Peyer's patch (tissue), 4 donors: ENCODE data around the gene RAB8B. TPM values are rescaled to one million over a fixed set of nuclear protein-coding genes. Genes with fewer than 3 reads are reported as not detected.

ENCODE experiments used
- DNase-seq, 3 donors: peaks; one replicate each; pipeline ENCODE4 v3.0.0-alpha.2; 2017 to 2019
- H3K27ac ChIP-seq, 4 donors: fragments of 200-600 bp; sonication (generic); one replicate each; pipeline ENCODE4 v1.5.1; 2016 to 2019
- H3K27me3 ChIP-seq, 2 donors: fragments of 200-600 bp; sonication (generic); one replicate each; pipeline ENCODE4 v1.5.1; 2019
- H3K36me3 ChIP-seq, 3 donors: fragments of 200-600 bp; sonication (generic); one replicate each; pipeline ENCODE4 v1.5.1; 2016 to 2019
- H3K4me1 ChIP-seq, 4 donors: fragments of 200-600 bp; sonication (generic); one replicate each; pipeline ENCODE4 v1.5.1; 2016 to 2019
- H3K4me3 ChIP-seq, 4 donors: fragments of 200-600 bp; sonication (generic); 1 replicate in 3 of 4; 2 replicates in 1 of 4; pipeline ENCODE4 v1.5.1; 2016 to 2019; ENCODE audit warnings: mild to moderate bottlenecking in 1 of 4
- H3K9me3 ChIP-seq, 4 donors: fragments of 200-600 bp; sonication (generic); one replicate each; pipeline ENCODE4 v1.5.1; 2016 to 2019; ENCODE audit warnings: mild to moderate bottlenecking in 1 of 4
- CTCF ChIP-seq, 6 experiments: fragments of 450-650 bp in 4 of 6; fragments of 200-600 bp in 2 of 6; sonication (generic) in 1 of 6; IDR thresholded peaks; one replicate each; pipeline ENCODE4 v1.5.1; 2017 to 2019; ENCODE audit warnings: antibody characterized with exemption in 6 of 6, mild to moderate bottlenecking in 3 of 6, moderate library complexity in 1 of 6
- POLR2A ChIP-seq, 2 donors: fragments of 450-650 bp; IDR thresholded peaks; one replicate each; pipeline ENCODE4 v1.5.1; 2017; ENCODE audit warnings: antibody characterized with exemption in 2 of 2, mild to moderate bottlenecking in 2 of 2, moderate library complexity in 2 of 2
- total RNA-seq, 4 donors: library from RNA; depleted of rRNA; stranded (reverse); fragments of >200 nt; gene quantifications; one replicate each; pipeline ENCODE4 v1.1.0, GENCODE V29; 2016

Gene RAB8B
- total RNA-seq, 4 donors from 2014 or later: 11.7 to 35.5 (median 25.3) TPM

GRCh38 chr15:63172376-63172775, 17.0 kb upstream of the RAB8B start:
- Histone ChIP-seq H3K9me3 (no peaks in the 10 kb centered on the region), H3K4me3 (no peak overlapping the region), H3K27me3 (no peaks in the 10 kb centered on the region), H3K4me1 (no peaks in the 10 kb centered on the region), H3K27ac (no peak overlapping the region), H3K36me3 (no peaks in the 10 kb centered on the region)
- DNase-seq: no peak
- no peak for TF ChIP-seq POLR2A (IDR thresholded peaks at IDR 0.05)
- no peak for TF ChIP-seq CTCF (IDR thresholded peaks at IDR 0.05)

- TF ChIP-seq CTCF (IDR thresholded peaks at IDR 0.05) (no peak), POLR2A (IDR thresholded peaks at IDR 0.05) (no peak)
- H3K9me3 ChIP-seq: no peaks in the 10 kb centered on the region
- H3K4me3 ChIP-seq: no peak overlapping the region
- H3K4me1 ChIP-seq: no peaks in the 10 kb centered on the region
- no peaks in the 10 kb centered on the region for H3K36me3 ChIP-seq
- no peaks in the 10 kb centered on the region for H3K27me3 ChIP-seq
- H3K27ac ChIP-seq: no peak overlapping the region
- no peak for DNase-seq
Observed at GRCh38 chr15:63172851-63173451, 16.5 kb upstream of the RAB8B start.

- Histone ChIP-seq H3K27me3 (no peaks in the 10 kb centered on the region), H3K27ac (no peak overlapping the region), H3K4me1 (no peaks in the 10 kb centered on the region), H3K36me3 (no peaks in the 10 kb centered on the region), H3K9me3 (no peaks in the 10 kb centered on the region), H3K4me3 (no peak overlapping the region)
- DNase-seq: no peak
- TF ChIP-seq CTCF (IDR thresholded peaks at IDR 0.05) (no peak), POLR2A (IDR thresholded peaks at IDR 0.05) (no peak)
Observed at GRCh38 chr15:63176302-63176701, 13.1 kb upstream of the RAB8B start.

- DNase-seq: no peak
- no peaks in the 10 kb centered on the region for H3K9me3 ChIP-seq
- no peak overlapping the region for H3K27ac ChIP-seq
- H3K27me3 ChIP-seq: no peaks in the 10 kb centered on the region
- H3K36me3 ChIP-seq: no peaks in the 10 kb centered on the region
- no peak overlapping the region for H3K4me3 ChIP-seq
- H3K4me1 ChIP-seq: no peaks in the 10 kb centered on the region
- TF ChIP-seq POLR2A (IDR thresholded peaks at IDR 0.05): no peak
- TF ChIP-seq CTCF (IDR thresholded peaks at IDR 0.05): no peak
Observed at GRCh38 chr15:63178034-63178433, 11.4 kb upstream of the RAB8B start.

GRCh38 chr15:63180746-63181145, 8.7 kb upstream of the RAB8B start:
- Histone ChIP-seq H3K27me3 (no peaks in the 10 kb centered on the region), H3K36me3 (no peaks in the 10 kb centered on the region), H3K27ac (no peak overlapping the region), H3K4me1 (no peaks in the 10 kb centered on the region), H3K4me3 (no peak overlapping the region), H3K9me3 (no peaks in the 10 kb centered on the region)
- TF ChIP-seq POLR2A (IDR thresholded peaks at IDR 0.05) (no peak), CTCF (IDR thresholded peaks at IDR 0.05) (no peak)
- no peak for DNase-seq

- H3K27me3 ChIP-seq: no peaks in the 10 kb centered on the region
- no peaks in the 10 kb centered on the region for H3K4me1 ChIP-seq
- H3K36me3 ChIP-seq: no peaks in the 10 kb centered on the region
- TF ChIP-seq POLR2A (IDR thresholded peaks at IDR 0.05) (no peak), CTCF (IDR thresholded peaks at IDR 0.05) (no peak)
- H3K4me3 ChIP-seq: no peak overlapping the region
- no peak for DNase-seq
- no peak overlapping the region for H3K27ac ChIP-seq
- no peaks in the 10 kb centered on the region for H3K9me3 ChIP-seq
Observed at GRCh38 chr15:63181648-63182047, 7.8 kb upstream of the RAB8B start.
